Smooth muscle cell (in vitro differentiated cells): Measurements from ENCODE around the gene IMMP2L. TPM values are rescaled to one million over a fixed set of nuclear protein-coding genes. Genes with fewer than 3 reads are reported as not detected.

ENCODE experiments used
- DNase-seq: peaks from one replicate; lab custom pipeline; 2025; ENCODE audit not compliant: unreplicated experiment; lab: John Stamatoyannopoulos, UW
- H2AFZ ChIP-seq: fragments of 200-600 bp; sonication (generic); 2 replicates; pipeline ENCODE4 v1.6.0; 2016; ENCODE audit warnings: antibody characterized with exemption, low read depth, mild to moderate bottlenecking
- H3F3A ChIP-seq: fragments of 200-600 bp; sonication (generic); 2 replicates; pipeline ENCODE4 v1.6.0; 2017; ENCODE audit warnings: antibody characterized with exemption, low read depth
- H3K27ac ChIP-seq: fragments of 200-600 bp; sonication (generic); 2 replicates; pipeline ENCODE4 v1.5.1; 2016; ENCODE audit warnings: low read depth, mild to moderate bottlenecking
- H3K27me3 ChIP-seq: fragments of 200-600 bp; sonication (generic); 2 replicates; pipeline ENCODE4 v1.6.1; 2016; ENCODE audit warnings: low read depth, mild to moderate bottlenecking
- H3K36me3 ChIP-seq: fragments of 200-600 bp; sonication (generic); 2 replicates; pipeline ENCODE4 v1.5.1; 2016; ENCODE audit warnings: low read depth
- H3K4me1 ChIP-seq: fragments of 200-600 bp; sonication (generic); 2 replicates; pipeline ENCODE4 v1.5.1; 2016; ENCODE audit warnings: low read depth
- H3K4me2 ChIP-seq: fragments of 200-600 bp; sonication (generic); 2 replicates; pipeline ENCODE4 v1.6.0; 2016; ENCODE audit warnings: mild to moderate bottlenecking
- H3K4me3 ChIP-seq: fragments of 200-600 bp; sonication (generic); 2 replicates; pipeline ENCODE4 v1.5.1; 2016; ENCODE audit warnings: mild to moderate bottlenecking
- H3K79me2 ChIP-seq: fragments of 200-600 bp; sonication (generic); 2 replicates; pipeline ENCODE4 v1.6.0; 2016; ENCODE audit warnings: low read depth, mild to moderate bottlenecking
- H3K9ac ChIP-seq: fragments of 200-600 bp; sonication (generic); 2 replicates; pipeline ENCODE4 v1.6.0; 2016; ENCODE audit warnings: low read depth
- H3K9me3 ChIP-seq: fragments of 200-600 bp; sonication (generic); replicated peaks from 2 replicates; pipeline ENCODE4 v1.5.1; 2016; ENCODE audit warnings: low read depth
- H4K20me1 ChIP-seq: fragments of 200-600 bp; sonication (generic); 2 replicates; pipeline ENCODE4 v1.6.0; 2016; ENCODE audit warnings: low read depth
- CTCF ChIP-seq: fragments of 200-600 bp; sonication (generic); IDR thresholded peaks from 2 replicates; pipeline ENCODE4 v1.5.1; 2017; ENCODE audit warnings: borderline replicate concordance, mild to moderate bottlenecking, antibody characterized with exemption; ENCODE audit not compliant: insufficient read depth, poor library complexity, severe bottlenecking
- WGBS: methylation state at CpG from one replicate; pipeline ENCODE4 v1.1.7; 2016; ENCODE audit warnings: low lambda C conversion rate; 5-methylcytosine and 5-hydroxymethylcytosine counted together
- polyA plus RNA-seq: library from polyadenylated mRNA; unstranded; fragments of >200 nt; fragmentation: Nextera tagmentation; extraction: Ambion mirVana; gene quantifications from 2 replicates; pipeline ENCODE4 v1.2.1, GENCODE V29; 2016
- total RNA-seq: library from RNA; depleted of rRNA; stranded (reverse); fragments of >200 nt; gene quantifications from 2 replicates; pipeline ENCODE4 v1.2.3, GENCODE V29; 2014

IMMP2L gene
- total and polyA plus RNA-seq, 2 experiments from 2014 or later, result 10.9 to 11.1 TPM

- Histone ChIP-seq H3K36me3 (no peaks in the 10 kb centered on the region), H3K9me3 (no peaks in the 10 kb centered on the region), H3K79me2 (no peaks in the 10 kb centered on the region), H2AFZ (no peak overlapping the region), H3K4me2 (no peak overlapping the region), H3F3A (no peaks in the 10 kb centered on the region), H3K4me3 (no peak overlapping the region), H3K27me3 (no peaks in the 10 kb centered on the region), H3K4me1 (no peaks in the 10 kb centered on the region), H3K9ac (no peak overlapping the region), H3K27ac (no peak overlapping the region), H4K20me1 (no peaks in the 10 kb centered on the region)
- TF ChIP-seq CTCF, result no peak
- DNase-seq, result no peak
Observed at GRCh38 chr7:110780712-110781111, 781.6 kb downstream of the IMMP2L start.

- 54% methylated on average over 3 of the region's 3 CpGs for WGBS
- Histone ChIP-seq H3F3A (no peaks in the 10 kb centered on the region), H3K4me2 (no peak overlapping the region), H3K9ac (no peak overlapping the region), H3K27me3 (no peaks in the 10 kb centered on the region), H4K20me1 (no peaks in the 10 kb centered on the region), H3K4me1 (no peaks in the 10 kb centered on the region), H3K27ac (no peak overlapping the region), H3K36me3 (no peaks in the 10 kb centered on the region), H2AFZ (no peak overlapping the region), H3K9me3 (no peaks in the 10 kb centered on the region), H3K4me3 (no peak overlapping the region), H3K79me2 (no peaks in the 10 kb centered on the region)
- no peak for TF ChIP-seq CTCF
- no peak for DNase-seq
Observed at GRCh38 chr7:110779339-110779738, 783.0 kb downstream of the IMMP2L start.

- no peak overlapping the region for H3K9ac ChIP-seq
- H3K79me2 ChIP-seq, result no peaks in the 10 kb centered on the region
- H3K4me1 ChIP-seq, result no peaks in the 10 kb centered on the region
- no peaks in the 10 kb centered on the region for H3K9me3 ChIP-seq
- H3K27me3 ChIP-seq, result no peaks in the 10 kb centered on the region
- no peak overlapping the region for H3K27ac ChIP-seq
- no peaks in the 10 kb centered on the region for H3F3A ChIP-seq
- no peaks in the 10 kb centered on the region for H4K20me1 ChIP-seq
- H3K36me3 ChIP-seq, result no peaks in the 10 kb centered on the region
- WGBS, result 75% methylated on average over 2 of the region's 2 CpGs
- H2AFZ ChIP-seq, result no peak overlapping the region
- peak overlapping the region; percentile 1 for H3K4me2 ChIP-seq
- TF ChIP-seq CTCF, result no peak
- no peak for DNase-seq
- H3K4me3 ChIP-seq, result no peak overlapping the region
Observed at GRCh38 chr7:110775046-110775445, 787.2 kb downstream of the IMMP2L start.

GRCh38 chr7:110774071-110774470 lies 788.2 kb downstream of the IMMP2L start:
- Histone ChIP-seq H4K20me1 (no peaks in the 10 kb centered on the region), H3K9ac (no peak overlapping the region), H3K4me1 (no peaks in the 10 kb centered on the region), H3K27me3 (no peaks in the 10 kb centered on the region), H3K9me3 (no peaks in the 10 kb centered on the region), H3F3A (no peaks in the 10 kb centered on the region), H3K79me2 (no peaks in the 10 kb centered on the region), H3K4me3 (no peak overlapping the region), H3K36me3 (no peaks in the 10 kb centered on the region), H2AFZ (no peak overlapping the region), H3K4me2 (no peak overlapping the region), H3K27ac (no peak overlapping the region)
- TF ChIP-seq CTCF, result no peak
- no peak for DNase-seq
- 67% methylated on average over 1 of the region's 1 CpG for WGBS
